Right cardiac atrium (tissue), 5 donors: ENCODE data around the gene CBY2. TPM values are rescaled to one million over a fixed set of nuclear protein-coding genes. Genes with fewer than 3 reads are reported as not detected.
"Not testable (repeated sequence)": the region's sequence is repeated elsewhere in the genome, so short reads cannot be mapped to it uniquely, and the experiment has no call there.

Experiments used
- ATAC-seq, 2 donors: fragments of 200-7000 bp; cut with Tn5 transposase; one replicate each; pipeline versions ENCODE4 v1.8.0 to v1.9.1; 2020; ENCODE audit warnings: moderate library complexity in 2 of 2, mild to moderate bottlenecking in 1 of 2
- DNase-seq, 3 donors: peaks; one replicate each; pipeline ENCODE4 v3.0.0-alpha.2; 2020
- H3K27ac ChIP-seq: one replicate; pipeline ENCODE4 v1.5.1; 2013; ENCODE audit warnings: mild to moderate bottlenecking, low read length, control low read depth, moderate library complexity
- H3K27me3 ChIP-seq: one replicate; pipeline ENCODE4 v1.6.1; 2013; ENCODE audit not compliant: control insufficient read depth, insufficient read depth
- H3K4me1 ChIP-seq: one replicate; pipeline ENCODE4 v1.6.1; 2013; ENCODE audit warnings: low read length; ENCODE audit not compliant: control insufficient read depth, insufficient read depth
- H3K4me3 ChIP-seq: one replicate; pipeline ENCODE4 v1.5.1; 2013; ENCODE audit warnings: low read length, control low read depth
- H3K9me3 ChIP-seq: one replicate; pipeline ENCODE4 v1.6.1; 2013; ENCODE audit warnings: low read length; ENCODE audit not compliant: control insufficient read depth
- WGBS: extraction: QIAGEN DNeasy Blood & Tissue Kit; methylation state at CpG from one replicate; pipeline ENCODE4 v1.1.7; 2013; 5-methylcytosine and 5-hydroxymethylcytosine counted together
- intact Hi-C, 4 donors: fragments of 100-400 bp; cut with DNase I; formaldehyde crosslinking; loops; one replicate each; pipeline versions ENCODE4 v1.11.0 to v1.14.0; 2022 to 2023
- long read RNA-seq, 4 donors: library from polyadenylated mRNA; unstranded; transcript quantifications; one replicate each; pipeline ENCODE4 v2.0.0, GENCODE V29; 2020 to 2021
- polyA plus RNA-seq: library from polyadenylated mRNA; stranded (reverse); fragments of 200-250 nt; gene quantifications from one replicate; pipeline ENCODE4 v1.2.3, GENCODE V29; 2013
- total RNA-seq, 4 donors: library from RNA; stranded (reverse); fragmentation: NEBNext Ultra II Directional; extraction: Animal tissue kit (Norgen Biotek cat#: 25700); gene quantifications; one replicate each; pipeline ENCODE4 v1.2.1, GENCODE V29; 2021
- donor health status: healthy with polysubstance abuse.
- donor health status: DM: no; HTN: yes; CAD: no.
- donor health status: DM: no; HTN: no; CAD: no.
- donor health status: DM: no; HTN: yes; CAD: no; lungs with severe emphysema.
- donor health status: DM: yes; HTN: yes; CAD: no.

Gene CBY2
- not detected for total RNA-seq
- polyA plus RNA-seq = not detected
- long read RNA-seq, donor 1 = 0 reads
- long read RNA-seq, donor 2 = 0 reads
- long read RNA-seq, donor 3 = 0 reads
- long read RNA-seq, donor 4 = 0 reads

GRCh38 chr13:45702088-45702487 is at the start of gene CBY2:
CBY2 (plus strand) TSS chr13:45702320; CDS start chr13:45702391, 71 bp downstream.
- 69% methylated on average over 1 of the region's 1 CpG for WGBS
- DNase-seq = no peak

GRCh38 chr13:45654633-45655349 is 47.3 kb upstream of the CBY2 start:
- no peaks in the 10 kb centered on the region for H3K4me1 ChIP-seq
- WGBS = 76% methylated on average over 5 of the region's 5 CpGs
- DNase-seq (no peak), ATAC-seq (no peak)
- intact Hi-C loops = no loop called here
- H3K27ac ChIP-seq = no peak overlapping the region
- H3K27me3 ChIP-seq = no peaks in the 10 kb centered on the region
- H3K4me3 ChIP-seq = no peak overlapping the region
- H3K9me3 ChIP-seq = no peaks in the 10 kb centered on the region

More at GRCh38 chr13:45702088-45702487, at the start of gene CBY2:
- Histone ChIP-seq H3K4me3 (no peak within 1 kb of the TSS), H3K27me3 (no peaks in the 10 kb centered on the region), H3K27ac (no peak within 1 kb of the TSS), H3K9me3 (no peaks in the 10 kb centered on the region), H3K4me1 (no peaks in the 10 kb centered on the region)
- no peak for ATAC-seq
- intact Hi-C loops = no loop called here

GRCh38 chr13:45658586-45659235 is 43.4 kb upstream of the CBY2 start:
- no peak for DNase-seq
- intact Hi-C loops = no loop called here
- ATAC-seq = no peak
- Histone ChIP-seq H3K27ac (no peak overlapping the region), H3K9me3 (no peaks in the 10 kb centered on the region), H3K4me3 (no peak overlapping the region), H3K27me3 (no peaks in the 10 kb centered on the region), H3K4me1 (no peaks in the 10 kb centered on the region)
- 88% methylated on average over 5 of the region's 5 CpGs for WGBS

GRCh38 chr13:45659536-45659935 is 42.6 kb upstream of the CBY2 start:
- intact Hi-C loops = no loop called here
- H3K27me3 ChIP-seq = no peaks in the 10 kb centered on the region
- no peak overlapping the region for H3K27ac ChIP-seq
- no peak for ATAC-seq
- 73% methylated on average over 3 of the region's 3 CpGs for WGBS
- no peaks in the 10 kb centered on the region for H3K9me3 ChIP-seq
- DNase-seq = no peak
- no peaks in the 10 kb centered on the region for H3K4me1 ChIP-seq
- H3K4me3 ChIP-seq = no peak overlapping the region

GRCh38 chr13:45660458-45660857 is 41.7 kb upstream of the CBY2 start:
- H3K27me3 ChIP-seq, ATAC-seq, H3K27ac ChIP-seq, DNase-seq, H3K4me1 ChIP-seq, H3K4me3 ChIP-seq, H3K9me3 ChIP-seq, intact Hi-C loops: not testable (repeated sequence)
- 25% methylated on average over 1 of the region's 1 CpG for WGBS

GRCh38 chr13:45662162-45662561 is 40.0 kb upstream of the CBY2 start:
- no peaks in the 10 kb centered on the region for H3K4me1 ChIP-seq
- intact Hi-C loops = no loop called here
- no peak overlapping the region for H3K4me3 ChIP-seq
- H3K27me3 ChIP-seq = no peaks in the 10 kb centered on the region
- H3K27ac ChIP-seq = no peak overlapping the region
- DNase-seq = no peak
- H3K9me3 ChIP-seq = no peaks in the 10 kb centered on the region
- 61% methylated on average over 1 of the region's 1 CpG for WGBS
- no peak for ATAC-seq

GRCh38 chr13:45662903-45663302 is 39.2 kb upstream of the CBY2 start:
- ATAC-seq, DNase-seq, H3K9me3 ChIP-seq, intact Hi-C loops, H3K4me3 ChIP-seq, H3K27ac ChIP-seq, H3K27me3 ChIP-seq, H3K4me1 ChIP-seq: not testable (repeated sequence)
- WGBS = 95% methylated on average over 1 of the region's 1 CpG

- H3K27me3 ChIP-seq, H3K27ac ChIP-seq, DNase-seq, H3K4me3 ChIP-seq, H3K4me1 ChIP-seq, ATAC-seq, H3K9me3 ChIP-seq, intact Hi-C loops: not testable (repeated sequence)
- WGBS = 81% methylated on average over 11 of the region's 14 CpGs
Observed at GRCh38 chr13:45669626-45670025, 32.5 kb upstream of the CBY2 start.

- Histone ChIP-seq H3K27me3 (no peaks in the 10 kb centered on the region), H3K4me1 (no peaks in the 10 kb centered on the region), H3K9me3 (no peaks in the 10 kb centered on the region), H3K4me3 (no peak overlapping the region), H3K27ac (no peak overlapping the region)
- intact Hi-C loops = no loop called here
- DNase-seq (no peak), ATAC-seq (no peak)
- WGBS = 90% methylated on average over 5 of the region's 5 CpGs
Observed at GRCh38 chr13:45670189-45670885, 31.8 kb upstream of the CBY2 start.

GRCh38 chr13:45674908-45675307 is 27.2 kb upstream of the CBY2 start:
- ATAC-seq (no peak), DNase-seq (no peak)
- no peaks in the 10 kb centered on the region for H3K4me1 ChIP-seq
- no peaks in the 10 kb centered on the region for H3K9me3 ChIP-seq
- no peak overlapping the region for H3K4me3 ChIP-seq
- H3K27me3 ChIP-seq = no peaks in the 10 kb centered on the region
- intact Hi-C loops = no loop called here
- no peak overlapping the region for H3K27ac ChIP-seq
- WGBS = 42% methylated on average over 1 of the region's 1 CpG

- intact Hi-C loops = no loop called here
- no peaks in the 10 kb centered on the region for H3K27me3 ChIP-seq
- no peak for ATAC-seq
Observed at GRCh38 chr13:45678282-45678681, 23.8 kb upstream of the CBY2 start.

More at GRCh38 chr13:45678282-45678681, 23.8 kb upstream of the CBY2 start:
- no peak for DNase-seq
- Histone ChIP-seq H3K4me3 (no peak overlapping the region), H3K27ac (no peak overlapping the region), H3K9me3 (no peaks in the 10 kb centered on the region), H3K4me1 (no peaks in the 10 kb centered on the region)
